IPS-11a (cell line): ENCODE measurements around the gene HBQ1.
"Not testable (repeated sequence)": the region's sequence is repeated elsewhere in the genome, so short reads cannot be mapped to it uniquely, and the experiment has no call there.

Source experiments
- H3K4me3 ChIP-seq: one replicate; pipeline ENCODE4 v1.5.1; 2013; ENCODE audit warnings: low read depth, low read length, control low read depth

HBQ1 gene

GRCh38 chr16:175011-175949 is 5.0 kb upstream of the HBQ1 start:
- H3K4me3 ChIP-seq, result no peak overlapping the region

- not testable (repeated sequence) for H3K4me3 ChIP-seq
These were observed 4.3 kb upstream of the HBQ1 start for GRCh38 chr16:176006-176405.

GRCh38 chr16:176477-177382 is 3.5 kb upstream of the HBQ1 start, which contains the start of gene HBA1:
HBA1 (plus strand) TSS chr16:176680; CDS start chr16:176717, 37 bp downstream.
- H3K4me3 ChIP-seq, result not testable (repeated sequence)

- no peak overlapping the region for H3K4me3 ChIP-seq
These were observed 2.9 kb upstream of the HBQ1 start for GRCh38 chr16:177394-177822.

GRCh38 chr16:177981-178667 is 2.1 kb upstream of the HBQ1 start:
- no peak overlapping the region for H3K4me3 ChIP-seq

GRCh38 chr16:178668-179015 is 1.6 kb upstream of the HBQ1 start:
- H3K4me3 ChIP-seq, result no peak overlapping the region

- H3K4me3 ChIP-seq, result no peak overlapping the region
These were observed 807 bp upstream of the HBQ1 start for GRCh38 chr16:179211-180092.

- H3K4me3 ChIP-seq, result peak overlapping the region; percentile 8
These were observed 664 bp downstream of the HBQ1 start for GRCh38 chr16:180681-181564.

- H3K4me3 ChIP-seq, result no peak overlapping the region
These were observed 1.3 kb downstream of the HBQ1 start for GRCh38 chr16:181565-182021.

GRCh38 chr16:183005-183404 is 2.7 kb downstream of the HBQ1 start:
- no peak overlapping the region for H3K4me3 ChIP-seq

- no peak overlapping the region for H3K4me3 ChIP-seq
These were observed 5.0 kb downstream of the HBQ1 start for GRCh38 chr16:185213-185612.

- H3K4me3 ChIP-seq, result no peak overlapping the region
These were observed 5.4 kb downstream of the HBQ1 start for GRCh38 chr16:185691-186090.

GRCh38 chr16:187330-187729 is 7.1 kb downstream of the HBQ1 start:
- no peak overlapping the region for H3K4me3 ChIP-seq

- H3K4me3 ChIP-seq, result no peak overlapping the region
These were observed 8.4 kb downstream of the HBQ1 start for GRCh38 chr16:188674-189073.

GRCh38 chr16:189604-190186 is 9.4 kb downstream of the HBQ1 start:
- no peak overlapping the region for H3K4me3 ChIP-seq

- no peak overlapping the region for H3K4me3 ChIP-seq
These were observed 11.6 kb downstream of the HBQ1 start for GRCh38 chr16:191831-192230.

GRCh38 chr16:192686-193085 is 12.4 kb downstream of the HBQ1 start:
- H3K4me3 ChIP-seq, result no peak overlapping the region

GRCh38 chr16:193441-193840 is 13.2 kb downstream of the HBQ1 start:
- H3K4me3 ChIP-seq, result no peak overlapping the region

GRCh38 chr16:194516-194915 is 14.3 kb downstream of the HBQ1 start:
- H3K4me3 ChIP-seq, result no peak overlapping the region
